Esophagus squamous epithelium (tissue), 5 donors: ENCODE data around the gene ASTL. TPM values are rescaled to one million over a fixed set of nuclear protein-coding genes. Genes with fewer than 3 reads are reported as not detected.

ENCODE experiments used
- DNase-seq: peaks from one replicate; lab custom pipeline; 2025; lab: John Stamatoyannopoulos, UW
- H3K27ac ChIP-seq, 4 donors: fragments of 200-600 bp; sonication (generic); one replicate each; pipeline ENCODE4 v1.5.1; 2016 to 2019; ENCODE audit warnings: mild to moderate bottlenecking in 1 of 4
- H3K27me3 ChIP-seq, 4 donors: fragments of 200-600 bp; sonication (generic); 1 replicate in 3 of 4; 2 replicates in 1 of 4; pipeline versions ENCODE4 v1.5.1 to v1.6.0; 2017 to 2021; ENCODE audit warnings: antibody characterized with exemption in 1 of 4
- H3K36me3 ChIP-seq, 3 donors: fragments of 200-600 bp; sonication (generic); one replicate each; pipeline ENCODE4 v1.5.1; 2016 to 2019
- H3K4me1 ChIP-seq, 3 donors: fragments of 200-600 bp; sonication (generic); one replicate each; pipeline ENCODE4 v1.5.1; 2017 to 2019
- H3K4me3 ChIP-seq, 4 donors: fragments of 200-600 bp; sonication (generic); 1 replicate in 3 of 4; 2 replicates in 1 of 4; pipeline ENCODE4 v1.5.1; 2016 to 2019; ENCODE audit warnings: mild to moderate bottlenecking in 2 of 4, moderate library complexity in 1 of 4
- H3K9me3 ChIP-seq, 3 donors: fragments of 200-600 bp; sonication (generic); one replicate each; pipeline ENCODE4 v1.5.1; 2016 to 2019
- POLR2A ChIP-seq, 4 donors: fragments of 450-650 bp; IDR thresholded peaks; one replicate each; pipeline ENCODE4 v1.6.1; 2017; ENCODE audit warnings: antibody characterized with exemption in 4 of 4, mild to moderate bottlenecking in 4 of 4, moderate library complexity in 3 of 4
- WGBS, 2 donors: methylation state at CpG; one replicate each; pipeline ENCODE4 v1.1.5; 2018; 5-methylcytosine and 5-hydroxymethylcytosine counted together
- intact Hi-C: fragments of 100-400 bp; cut with DNase I; formaldehyde crosslinking; loops from one replicate; pipeline ENCODE4 v1.15.0; 2022
- total RNA-seq, 4 donors: library from RNA; depleted of rRNA; stranded (reverse); fragments of >200 nt; gene quantifications; one replicate each; pipeline ENCODE4 v1.1.0, GENCODE V29; 2016
- TF ChIP-seq, protein P1 (sequence below), 6 experiments: fragments of 450-650 bp in 4 of 6; fragments of 200-600 bp in 2 of 6; sonication (generic) in 2 of 6; IDR thresholded peaks; one replicate each; pipeline ENCODE4 v1.5.1; 2016 to 2019; ENCODE audit warnings: antibody characterized with exemption in 6 of 6, mild to moderate bottlenecking in 4 of 6, moderate library complexity in 4 of 6
- donor health status: DM: yes; HTN: yes; CAD: no.

The ASTL gene
- total RNA-seq, 4 donors from 2014 or later: 0.30 to 0.53 TPM; not detected in 2

DNA sequence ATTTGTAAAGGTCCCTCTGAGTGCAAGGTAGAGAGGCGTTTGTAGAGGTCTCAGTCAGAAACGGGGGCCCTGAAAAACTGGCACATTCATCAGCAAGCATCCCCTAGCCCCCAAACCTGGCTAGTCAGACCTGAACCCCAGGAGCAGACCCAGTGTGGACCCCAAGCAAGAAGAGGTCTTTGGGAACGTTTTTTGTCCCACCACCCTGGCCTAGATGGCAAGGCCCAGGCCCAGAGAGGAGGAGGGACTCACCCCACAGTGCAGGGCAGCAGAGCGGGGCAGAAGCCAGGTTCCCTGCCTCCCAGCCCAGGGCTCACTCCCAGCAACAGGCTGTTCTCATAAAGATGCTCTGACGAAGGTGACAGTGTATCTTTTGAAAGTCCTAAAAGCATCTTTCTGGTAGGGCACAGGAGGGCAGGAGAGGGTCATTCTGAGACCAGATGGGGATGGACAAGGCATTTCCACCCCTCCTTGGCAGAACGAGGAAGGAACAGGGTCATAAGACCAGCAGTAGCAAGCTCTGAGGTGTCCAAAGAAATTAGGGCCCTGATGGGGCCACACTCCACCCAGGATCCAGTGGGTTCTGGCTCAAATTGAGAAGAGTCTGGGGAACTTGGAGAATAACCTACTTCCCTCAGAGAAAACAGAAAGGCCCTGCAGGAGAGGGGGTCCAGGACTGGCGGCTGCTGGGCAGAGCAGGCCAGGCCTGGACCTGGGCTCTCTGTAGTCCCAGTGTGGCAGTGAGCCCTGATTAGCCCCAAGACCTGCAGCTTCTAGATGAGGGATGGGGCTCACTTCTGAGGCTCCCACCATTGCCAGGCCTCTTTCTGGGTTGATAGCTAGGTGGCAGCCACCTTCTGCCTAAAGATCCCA lies 40.1 kb downstream of the ASTL start:
- Histone ChIP-seq H3K27ac (peak overlapping the region in 3 of 4 donors; percentile 48 to 70 (median 55)), H3K36me3 (no peaks in the 10 kb centered on the region), H3K4me3 (no peak overlapping the region), H3K27me3 (peaks cover 0 to 7% (median 0%) of the 10 kb centered on the region in 4 donors), H3K4me1 (peaks cover 0 to 10% (median 0%) of the 10 kb centered on the region in 3 donors), H3K9me3 (no peaks in the 10 kb centered on the region)
- WGBS, 2 donors: 62 to 80% methylated on average over 4 to 6 of the region's 7 CpGs
- intact Hi-C loops: no loop called here
- TF ChIP-seq POLR2A (IDR thresholded peaks at IDR 0.05): no peak
- TF ChIP-seq, protein P1, sequence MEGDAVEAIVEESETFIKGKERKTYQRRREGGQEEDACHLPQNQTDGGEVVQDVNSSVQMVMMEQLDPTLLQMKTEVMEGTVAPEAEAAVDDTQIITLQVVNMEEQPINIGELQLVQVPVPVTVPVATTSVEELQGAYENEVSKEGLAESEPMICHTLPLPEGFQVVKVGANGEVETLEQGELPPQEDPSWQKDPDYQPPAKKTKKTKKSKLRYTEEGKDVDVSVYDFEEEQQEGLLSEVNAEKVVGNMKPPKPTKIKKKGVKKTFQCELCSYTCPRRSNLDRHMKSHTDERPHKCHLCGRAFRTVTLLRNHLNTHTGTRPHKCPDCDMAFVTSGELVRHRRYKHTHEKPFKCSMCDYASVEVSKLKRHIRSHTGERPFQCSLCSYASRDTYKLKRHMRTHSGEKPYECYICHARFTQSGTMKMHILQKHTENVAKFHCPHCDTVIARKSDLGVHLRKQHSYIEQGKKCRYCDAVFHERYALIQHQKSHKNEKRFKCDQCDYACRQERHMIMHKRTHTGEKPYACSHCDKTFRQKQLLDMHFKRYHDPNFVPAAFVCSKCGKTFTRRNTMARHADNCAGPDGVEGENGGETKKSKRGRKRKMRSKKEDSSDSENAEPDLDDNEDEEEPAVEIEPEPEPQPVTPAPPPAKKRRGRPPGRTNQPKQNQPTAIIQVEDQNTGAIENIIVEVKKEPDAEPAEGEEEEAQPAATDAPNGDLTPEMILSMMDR (IDR thresholded peaks at IDR 0.05): no peak
- no peak for DNase-seq

GRCh38 chr2:96097441-96097840 lies 40.9 kb downstream of the ASTL start:
- H3K27ac ChIP-seq: no peak overlapping the region
- H3K9me3 ChIP-seq: no peaks in the 10 kb centered on the region
- intact Hi-C loops: no loop called here
- 80 to 85% methylated on average over 5 of the region's 5 CpGs for WGBS, 2 donors
- DNase-seq: no peak
- H3K4me1 ChIP-seq: peaks cover 0 to 10% (median 0%) of the 10 kb centered on the region in 3 donors
- peaks cover 0 to 13% (median 0%) of the 10 kb centered on the region in 4 donors for H3K27me3 ChIP-seq
- no peak for TF ChIP-seq POLR2A (IDR thresholded peaks at IDR 0.05)
- TF ChIP-seq, protein P1 (IDR thresholded peaks at IDR 0.05): no peak
- no peak overlapping the region for H3K4me3 ChIP-seq
- no peaks in the 10 kb centered on the region for H3K36me3 ChIP-seq

DNA sequence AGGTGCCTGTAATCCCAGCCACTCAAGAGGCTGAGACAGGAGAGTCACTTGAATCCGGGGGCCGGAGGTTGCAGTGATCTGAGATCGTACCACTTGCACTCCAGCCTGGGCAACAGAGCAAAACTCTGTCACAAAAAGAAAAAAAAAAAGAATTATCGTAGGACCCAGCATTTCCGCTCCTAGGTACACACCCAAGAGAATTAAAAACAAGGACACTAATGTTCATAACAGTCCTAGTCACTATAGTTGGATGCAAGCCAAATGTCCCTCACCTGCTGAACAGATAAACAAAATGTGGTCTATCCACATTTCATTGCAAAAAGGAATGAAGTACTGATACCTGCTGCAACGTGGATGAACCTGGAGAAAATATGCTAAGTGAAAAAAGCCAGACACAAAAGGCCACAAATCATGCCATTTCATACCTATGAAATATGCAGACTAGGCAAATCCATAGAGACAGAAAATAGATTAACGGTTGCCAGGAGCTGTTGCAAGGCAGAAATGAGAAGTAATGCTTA lies 43.1 kb downstream of the ASTL start:
- Histone ChIP-seq H3K4me1 (peaks cover 0 to 19% (median 0%) of the 10 kb centered on the region in 3 donors), H3K36me3 (no peaks in the 10 kb centered on the region), H3K27me3 (peaks cover 0 to 30% (median 0%) of the 10 kb centered on the region in 4 donors), H3K9me3 (no peaks in the 10 kb centered on the region), H3K4me3 (no peak overlapping the region), H3K27ac (no peak overlapping the region)
- TF ChIP-seq, protein P1 (IDR thresholded peaks at IDR 0.05): no peak
- TF ChIP-seq POLR2A (IDR thresholded peaks at IDR 0.05): no peak
- 82 to 83% methylated on average over 7 of the region's 7 CpGs for WGBS, 2 donors
- no peak for DNase-seq
- intact Hi-C loops: no loop called here

- H3K4me1 ChIP-seq: peaks cover 0 to 15% (median 0%) of the 10 kb centered on the region in 3 donors
- no peak overlapping the region for H3K27ac ChIP-seq
- DNase-seq: no peak
- WGBS, 2 donors: 89 to 92% methylated on average over 4 of the region's 4 CpGs
- TF ChIP-seq POLR2A (IDR thresholded peaks at IDR 0.05): no peak
- TF ChIP-seq, protein P1 (IDR thresholded peaks at IDR 0.05): no peak
- intact Hi-C loops: no loop called here
- no peaks in the 10 kb centered on the region for H3K9me3 ChIP-seq
- H3K27me3 ChIP-seq: peaks cover 0 to 46% (median 0%) of the 10 kb centered on the region in 4 donors
- H3K4me3 ChIP-seq: no peak overlapping the region
- no peaks in the 10 kb centered on the region for H3K36me3 ChIP-seq
Observed at GRCh38 chr2:96093528-96093927, 44.8 kb downstream of the ASTL start.

GRCh38 chr2:96092951-96093350 lies 45.4 kb downstream of the ASTL start:
- no peaks in the 10 kb centered on the region for H3K36me3 ChIP-seq
- intact Hi-C loops: no loop called here
- TF ChIP-seq POLR2A (IDR thresholded peaks at IDR 0.05): no peak
- TF ChIP-seq, protein P1 (IDR thresholded peaks at IDR 0.05): no peak
- peaks cover 0 to 52% (median 0%) of the 10 kb centered on the region in 4 donors for H3K27me3 ChIP-seq
- H3K4me3 ChIP-seq: no peak overlapping the region
- no peak for DNase-seq
- WGBS, 2 donors: 76 to 93% methylated on average over 3 of the region's 3 CpGs
- H3K27ac ChIP-seq: no peak overlapping the region
- no peaks in the 10 kb centered on the region for H3K9me3 ChIP-seq
- peaks cover 0 to 11% (median 0%) of the 10 kb centered on the region in 3 donors for H3K4me1 ChIP-seq
